Measurements from ENCODE around the gene CTBP1.

Gene CTBP1

DNA sequence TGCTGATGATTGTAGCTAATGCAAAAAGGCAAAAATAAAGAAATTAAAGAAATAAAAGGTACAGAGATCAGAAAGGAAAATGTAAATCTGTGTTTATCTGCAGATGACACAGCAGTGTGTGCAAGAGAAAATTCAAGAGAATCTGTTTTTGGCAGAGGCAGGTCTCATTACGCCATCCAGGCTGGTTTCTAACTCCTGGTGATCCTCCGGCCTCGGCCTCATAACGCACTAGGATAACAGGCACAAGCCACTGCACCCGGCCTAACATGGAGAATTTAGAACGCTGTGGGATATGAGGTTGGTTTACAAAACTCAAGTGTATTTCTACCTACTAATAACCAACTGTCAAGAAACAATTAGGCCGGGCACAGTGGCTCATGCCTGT is 29.4 kb downstream of the CTBP1 start:
- Histone ChIP-seq H3K4me1 (ENCODE audit: control insufficient read depth in 5 of 5, insufficient read depth in 5 of 5, low read length in 5 of 5) (peaks cover 0 to 42% (median 24%) of the 10 kb centered on the region in 5 donors), H3K36me3 (ENCODE audit: control insufficient read depth in 5 of 5, insufficient read depth in 5 of 5, low read length in 5 of 5) (peaks cover 0 to 72% (median 56%) of the 10 kb centered on the region in 5 donors), H3K27ac (ENCODE audit: low read depth, low read length) (peak overlapping the region; percentile 40), H3K4me3 (ENCODE audit: low read depth in 1 of 5, low read length in 5 of 5) (no peak overlapping the region), H3K9me3 (ENCODE audit: control insufficient read depth in 5 of 5, low read length in 5 of 5) (no peaks in the 10 kb centered on the region), H3K9ac (ENCODE audit: low read length in 5 of 5) (no peak overlapping the region), H3K27me3 (ENCODE audit: control insufficient read depth in 5 of 5, insufficient read depth in 4 of 5, low read length in 5 of 5) (no peaks in the 10 kb centered on the region)

DNA sequence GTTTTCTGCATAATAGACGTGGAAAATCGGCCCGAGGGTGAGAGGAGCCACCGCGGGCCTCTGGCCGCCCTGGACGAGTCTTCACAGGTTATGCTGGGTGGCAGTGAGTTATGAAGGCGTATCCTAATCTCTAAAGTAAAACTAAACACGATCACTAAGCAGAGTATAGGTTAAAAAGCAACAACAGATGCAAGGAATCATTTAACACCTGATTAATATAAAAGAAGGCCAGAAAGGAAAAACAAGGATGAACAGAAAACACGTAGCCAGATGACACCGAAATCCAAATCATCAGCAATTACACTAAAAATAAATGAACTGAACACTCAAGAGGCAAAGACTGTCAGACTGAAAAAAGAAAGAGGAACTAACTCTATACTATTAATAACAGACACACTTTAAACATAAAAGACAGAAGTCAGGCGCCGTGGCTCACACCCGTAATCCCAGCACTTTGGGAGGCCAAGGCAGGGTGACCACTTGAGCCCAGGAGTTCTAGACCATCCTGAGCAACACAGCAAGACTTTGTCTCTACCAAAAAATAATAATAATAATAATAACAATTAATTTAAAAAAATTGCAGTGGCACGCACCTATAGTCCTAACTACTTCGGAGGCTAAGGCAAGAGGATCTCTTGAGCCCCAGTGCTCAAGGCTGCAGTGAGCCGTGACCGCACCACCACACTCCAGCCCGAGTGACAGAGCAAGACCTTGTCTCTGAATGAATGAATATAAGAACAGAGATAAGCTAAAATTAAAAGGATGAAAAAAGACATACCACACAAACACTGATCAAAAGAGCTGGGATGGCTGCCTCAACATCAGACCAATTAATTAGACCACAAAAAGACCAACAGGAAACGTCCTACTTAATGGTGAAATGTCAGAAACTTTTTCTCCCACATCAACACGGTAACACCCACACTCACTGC is 30.0 kb downstream of the CTBP1 start:
- no peak overlapping the region for H3K9ac ChIP-seq (ENCODE audit: low read length in 5 of 5)
- peak overlapping the region; percentile 40 for H3K27ac ChIP-seq (ENCODE audit: low read depth, low read length)
- H3K36me3 ChIP-seq (ENCODE audit: control insufficient read depth in 5 of 5, insufficient read depth in 5 of 5, low read length in 5 of 5) = peaks cover 0 to 72% (median 56%) of the 10 kb centered on the region in 5 donors
- H3K4me3 ChIP-seq (ENCODE audit: low read depth in 1 of 5, low read length in 5 of 5) = no peak overlapping the region
- H3K9me3 ChIP-seq (ENCODE audit: control insufficient read depth in 5 of 5, low read length in 5 of 5) = no peaks in the 10 kb centered on the region
- peaks cover 0 to 44% (median 24%) of the 10 kb centered on the region in 5 donors for H3K4me1 ChIP-seq (ENCODE audit: control insufficient read depth in 5 of 5, insufficient read depth in 5 of 5, low read length in 5 of 5)
- no peaks in the 10 kb centered on the region for H3K27me3 ChIP-seq (ENCODE audit: control insufficient read depth in 5 of 5, insufficient read depth in 4 of 5, low read length in 5 of 5)

DNA sequence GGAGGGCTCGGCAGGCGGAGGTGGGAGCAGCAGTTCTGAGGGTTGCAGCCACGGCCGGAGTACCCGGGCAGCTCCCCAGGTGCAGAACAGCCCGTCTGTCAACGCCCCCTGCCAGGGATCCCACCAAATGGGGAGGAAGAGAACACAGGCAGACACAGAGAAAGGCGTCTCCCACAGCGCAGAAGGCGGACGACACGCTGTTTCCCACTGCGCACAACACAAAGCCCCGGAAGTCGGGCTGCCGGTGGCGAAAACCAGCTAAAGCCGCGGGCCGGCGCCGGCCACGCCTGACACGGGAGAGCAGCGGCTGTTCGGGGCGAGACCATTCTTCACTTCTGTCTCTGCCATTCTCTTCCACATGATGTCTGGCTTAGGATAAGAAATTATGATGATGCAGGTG is 31.6 kb downstream of the CTBP1 start:
- no peak overlapping the region for H3K27ac ChIP-seq (ENCODE audit: low read depth, low read length)

DNA sequence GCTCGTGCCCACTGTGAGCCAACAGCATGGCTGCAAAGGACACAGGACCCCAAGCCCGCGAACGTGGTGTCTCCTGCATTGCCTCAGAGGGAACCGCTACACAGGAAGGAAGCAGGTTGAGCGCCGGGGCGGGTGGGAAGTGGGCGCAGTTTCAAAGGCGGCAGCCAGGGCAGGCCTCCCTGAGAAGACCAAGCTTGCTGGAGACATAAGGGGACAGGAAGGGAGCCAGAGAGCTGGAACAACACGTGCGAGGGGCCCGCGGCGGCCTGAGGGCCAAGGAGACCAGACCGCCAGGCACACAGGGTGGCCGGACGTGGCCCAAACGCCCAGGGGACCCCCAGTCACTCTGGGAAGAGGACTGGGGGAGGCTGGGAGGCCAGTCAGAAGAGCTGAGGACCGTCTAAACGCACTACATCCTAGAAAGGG is 32.0 kb downstream of the CTBP1 start:
- no peaks in the 10 kb centered on the region for H3K9me3 ChIP-seq (ENCODE audit: control insufficient read depth in 5 of 5, low read length in 5 of 5)
- H3K9ac ChIP-seq (ENCODE audit: low read length in 5 of 5) = no peak overlapping the region
- H3K4me3 ChIP-seq (ENCODE audit: low read depth in 1 of 5, low read length in 5 of 5) = no peak overlapping the region
- H3K27me3 ChIP-seq (ENCODE audit: control insufficient read depth in 5 of 5, insufficient read depth in 4 of 5, low read length in 5 of 5) = no peaks in the 10 kb centered on the region
- no peak overlapping the region for H3K27ac ChIP-seq (ENCODE audit: low read depth, low read length)
- peaks cover 0 to 76% (median 64%) of the 10 kb centered on the region in 5 donors for H3K36me3 ChIP-seq (ENCODE audit: control insufficient read depth in 5 of 5, insufficient read depth in 5 of 5, low read length in 5 of 5)
- peaks cover 0 to 44% (median 25%) of the 10 kb centered on the region in 5 donors for H3K4me1 ChIP-seq (ENCODE audit: control insufficient read depth in 5 of 5, insufficient read depth in 5 of 5, low read length in 5 of 5)

More for the DNA sequence above, 31.6 kb downstream of the CTBP1 start:
- Histone ChIP-seq H3K9me3 (ENCODE audit: control insufficient read depth in 5 of 5, low read length in 5 of 5) (no peaks in the 10 kb centered on the region), H3K36me3 (ENCODE audit: control insufficient read depth in 5 of 5, insufficient read depth in 5 of 5, low read length in 5 of 5) (peaks cover 0 to 74% (median 61%) of the 10 kb centered on the region in 5 donors), H3K9ac (ENCODE audit: low read length in 5 of 5) (no peak overlapping the region), H3K4me1 (ENCODE audit: control insufficient read depth in 5 of 5, insufficient read depth in 5 of 5, low read length in 5 of 5) (peaks cover 0 to 43% (median 24%) of the 10 kb centered on the region in 5 donors), H3K27me3 (ENCODE audit: control insufficient read depth in 5 of 5, insufficient read depth in 4 of 5, low read length in 5 of 5) (no peaks in the 10 kb centered on the region), H3K4me3 (ENCODE audit: low read depth in 1 of 5, low read length in 5 of 5) (no peak overlapping the region)

DNA sequence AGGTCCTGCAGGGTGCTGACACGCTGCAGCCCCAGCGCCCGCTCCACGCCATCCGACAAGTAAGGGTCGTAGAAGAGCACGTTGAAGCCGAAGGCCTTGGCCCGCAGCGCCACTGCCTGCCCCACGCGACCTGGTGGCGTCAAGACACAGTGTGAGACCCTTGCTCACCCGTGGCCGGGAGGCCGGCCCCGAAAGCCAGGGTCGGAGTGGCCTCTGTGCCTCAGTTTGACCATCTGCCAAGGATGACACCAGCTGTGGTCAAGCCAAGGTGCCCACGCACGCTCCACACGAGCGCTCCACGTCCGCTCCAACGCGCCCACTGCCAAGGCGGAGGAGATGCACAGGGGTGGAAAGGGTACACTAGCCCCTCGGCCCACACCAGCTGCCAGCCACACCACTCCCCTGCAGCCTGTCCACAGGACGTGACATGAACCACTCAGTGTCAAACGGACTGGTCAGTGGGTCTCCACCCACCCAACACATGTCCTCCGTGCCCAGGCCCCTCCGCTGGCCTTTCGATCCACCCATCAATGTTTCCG is 32.8 kb downstream of the CTBP1 start:
- Histone ChIP-seq H3K27me3 (ENCODE audit: control insufficient read depth in 5 of 5, insufficient read depth in 4 of 5, low read length in 5 of 5) (no peaks in the 10 kb centered on the region), H3K4me1 (ENCODE audit: control insufficient read depth in 5 of 5, insufficient read depth in 5 of 5, low read length in 5 of 5) (peaks cover 0 to 49% (median 31%) of the 10 kb centered on the region in 5 donors), H3K36me3 (ENCODE audit: control insufficient read depth in 5 of 5, insufficient read depth in 5 of 5, low read length in 5 of 5) (peaks cover 0 to 74% (median 61%) of the 10 kb centered on the region in 5 donors), H3K9ac (ENCODE audit: low read length in 5 of 5) (no peak overlapping the region), H3K27ac (ENCODE audit: low read depth, low read length) (no peak overlapping the region), H3K4me3 (ENCODE audit: low read depth in 1 of 5, low read length in 5 of 5) (no peak overlapping the region), H3K9me3 (ENCODE audit: control insufficient read depth in 5 of 5, low read length in 5 of 5) (no peaks in the 10 kb centered on the region)

DNA sequence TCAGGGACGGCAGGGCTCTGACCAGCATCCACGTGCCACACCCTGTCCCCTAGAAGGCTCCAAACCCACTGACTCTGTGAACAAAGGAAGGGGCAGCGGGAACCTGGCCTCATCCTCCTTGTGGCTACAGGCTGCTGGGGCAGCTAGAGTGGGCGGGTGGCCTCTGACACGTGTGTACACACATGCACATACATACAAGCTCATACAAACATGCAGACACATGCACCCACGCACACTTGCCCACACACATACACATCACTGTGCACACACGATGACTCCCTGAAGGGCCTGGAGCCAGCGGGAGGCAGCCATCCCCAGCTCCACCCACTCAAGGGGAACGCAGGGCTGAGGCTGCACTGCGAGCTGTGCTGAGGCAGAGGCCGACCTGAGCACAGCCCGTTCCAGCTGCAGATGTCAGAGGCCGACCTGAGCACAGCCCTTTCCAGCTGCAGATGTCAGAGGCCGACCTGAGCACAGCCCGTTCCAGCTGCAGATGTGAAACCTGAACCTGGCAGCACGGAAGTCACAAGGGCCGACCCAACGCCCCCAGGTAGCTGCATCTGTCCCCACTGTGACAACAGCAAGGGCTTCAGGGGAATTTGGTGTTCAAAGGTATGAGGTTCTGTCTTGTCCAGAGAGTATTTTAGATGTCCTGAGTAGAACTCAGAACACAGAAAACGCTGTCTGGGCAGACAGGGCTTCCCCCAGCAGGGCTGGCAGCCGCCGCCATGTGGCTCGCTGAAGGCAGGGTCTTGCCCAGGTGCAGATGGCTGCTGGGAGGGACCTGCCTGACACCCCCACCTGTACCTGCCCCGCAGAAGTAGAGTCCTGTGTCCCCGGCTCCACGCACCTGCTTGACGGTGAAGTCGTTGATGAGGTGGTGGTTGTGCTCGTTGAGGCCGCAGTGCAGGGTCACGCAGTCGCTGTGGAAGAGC is 33.5 kb downstream of the CTBP1 start:
- Histone ChIP-seq H3K9me3 (ENCODE audit: control insufficient read depth in 5 of 5, low read length in 5 of 5) (no peaks in the 10 kb centered on the region), H3K36me3 (ENCODE audit: control insufficient read depth in 5 of 5, insufficient read depth in 5 of 5, low read length in 5 of 5) (peaks cover 0 to 74% (median 60%) of the 10 kb centered on the region in 5 donors), H3K4me3 (ENCODE audit: low read depth in 1 of 5, low read length in 5 of 5) (no peak overlapping the region), H3K4me1 (ENCODE audit: control insufficient read depth in 5 of 5, insufficient read depth in 5 of 5, low read length in 5 of 5) (peaks cover 0 to 56% (median 38%) of the 10 kb centered on the region in 5 donors), H3K27me3 (ENCODE audit: control insufficient read depth in 5 of 5, insufficient read depth in 4 of 5, low read length in 5 of 5) (no peaks in the 10 kb centered on the region), H3K27ac (ENCODE audit: low read depth, low read length) (no peak overlapping the region), H3K9ac (ENCODE audit: low read length in 5 of 5) (no peak overlapping the region)

DNA sequence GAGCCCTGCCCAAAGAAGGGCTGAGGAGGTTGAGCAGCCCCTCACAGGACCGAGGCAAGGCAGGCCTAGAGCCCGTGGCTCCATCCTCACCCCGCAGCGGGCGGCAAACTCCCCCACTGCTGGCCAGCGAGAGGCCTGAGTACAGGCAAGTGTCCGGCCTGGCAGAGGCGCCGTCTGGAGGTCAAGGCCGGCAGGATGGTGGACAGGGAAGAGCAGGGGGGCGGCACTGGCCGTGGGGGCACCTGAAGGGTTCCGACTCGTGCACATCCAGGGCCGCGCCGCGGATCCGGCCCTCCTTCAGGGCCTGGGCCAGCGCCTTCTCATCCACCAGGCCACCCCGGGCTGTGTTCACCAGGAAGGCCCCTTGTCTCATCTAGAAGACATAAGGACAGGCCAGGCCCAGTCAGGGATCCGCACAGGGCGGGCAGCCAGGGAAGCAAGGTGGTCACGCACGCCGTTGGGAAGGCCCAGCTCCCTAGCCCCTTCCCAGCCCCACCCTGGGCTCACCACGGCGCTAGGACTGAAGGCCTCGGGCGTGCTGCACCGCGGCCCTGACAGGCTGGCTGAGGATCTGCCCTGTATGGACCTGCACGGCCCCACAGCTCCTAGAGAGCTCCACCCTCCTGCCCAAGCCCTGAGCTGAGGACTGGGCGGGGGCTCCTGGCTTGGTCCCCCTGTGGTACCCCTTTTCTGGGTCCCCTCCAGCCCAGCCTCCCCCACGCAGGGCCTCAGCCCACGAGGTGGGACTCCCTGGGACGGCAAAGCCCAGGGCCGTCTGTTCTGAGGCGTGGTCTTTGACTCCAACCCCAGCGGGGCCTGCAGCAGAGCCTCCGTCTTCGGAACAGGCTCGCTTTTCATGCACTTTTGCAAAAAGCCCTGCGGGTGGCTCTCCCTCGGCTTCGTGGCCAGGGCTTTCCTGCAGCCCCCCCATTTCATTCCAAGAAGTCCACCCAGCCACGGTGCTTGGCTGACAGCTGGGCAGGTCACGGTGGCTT is 34.5 kb downstream of the CTBP1 start:
- Histone ChIP-seq H3K27ac (ENCODE audit: low read depth, low read length) (no peak overlapping the region), H3K36me3 (ENCODE audit: control insufficient read depth in 5 of 5, insufficient read depth in 5 of 5, low read length in 5 of 5) (peaks cover 0 to 75% (median 59%) of the 10 kb centered on the region in 5 donors), H3K4me1 (ENCODE audit: control insufficient read depth in 5 of 5, insufficient read depth in 5 of 5, low read length in 5 of 5) (peaks cover 3 to 63% (median 45%) of the 10 kb centered on the region in 5 donors), H3K4me3 (ENCODE audit: low read depth in 1 of 5, low read length in 5 of 5) (no peak overlapping the region), H3K9ac (ENCODE audit: low read length in 5 of 5) (no peak overlapping the region), H3K9me3 (ENCODE audit: control insufficient read depth in 5 of 5, low read length in 5 of 5) (no peaks in the 10 kb centered on the region), H3K27me3 (ENCODE audit: control insufficient read depth in 5 of 5, insufficient read depth in 4 of 5, low read length in 5 of 5) (no peaks in the 10 kb centered on the region)

DNA sequence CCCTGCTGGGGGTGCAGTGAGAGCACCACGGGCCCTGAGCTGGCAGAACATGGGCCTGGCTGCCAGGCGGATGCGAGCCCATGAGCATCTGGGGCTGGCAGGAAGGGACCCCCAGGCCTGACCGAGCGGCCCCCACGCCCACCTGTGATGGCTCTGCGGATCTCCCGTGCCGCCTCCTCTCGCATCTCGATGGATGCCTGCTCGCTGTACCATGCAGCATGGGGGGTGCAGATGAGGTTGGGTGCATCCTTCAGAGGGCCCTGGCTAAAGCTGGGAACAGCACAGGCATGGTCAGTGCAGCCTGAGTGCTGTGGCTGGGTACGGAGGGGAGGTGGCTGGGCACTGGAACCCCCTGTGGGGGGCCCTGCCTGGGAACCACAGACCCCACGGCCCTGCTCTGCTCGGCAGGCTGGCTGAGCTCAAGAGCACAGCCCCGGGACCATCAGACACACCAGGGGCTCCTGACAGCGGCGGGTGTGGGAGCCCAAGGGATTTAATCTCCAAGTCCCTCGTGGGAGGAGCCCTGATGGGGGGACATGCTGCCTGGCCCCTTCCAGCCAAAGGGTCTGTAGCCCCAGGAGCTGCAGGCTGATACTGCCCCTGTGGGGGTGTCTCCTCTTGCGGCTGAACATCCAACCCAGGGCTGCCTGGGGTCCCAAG is 35.5 kb downstream of the CTBP1 start:
- Histone ChIP-seq H3K27me3 (ENCODE audit: control insufficient read depth in 5 of 5, insufficient read depth in 4 of 5, low read length in 5 of 5) (no peaks in the 10 kb centered on the region), H3K9me3 (ENCODE audit: control insufficient read depth in 5 of 5, low read length in 5 of 5) (no peaks in the 10 kb centered on the region), H3K27ac (ENCODE audit: low read depth, low read length) (no peak overlapping the region), H3K9ac (ENCODE audit: low read length in 5 of 5) (no peak overlapping the region), H3K36me3 (ENCODE audit: control insufficient read depth in 5 of 5, insufficient read depth in 5 of 5, low read length in 5 of 5) (peaks cover 0 to 73% (median 59%) of the 10 kb centered on the region in 5 donors), H3K4me1 (ENCODE audit: control insufficient read depth in 5 of 5, insufficient read depth in 5 of 5, low read length in 5 of 5) (peaks cover 6 to 67% (median 52%) of the 10 kb centered on the region in 5 donors), H3K4me3 (ENCODE audit: low read depth in 1 of 5, low read length in 5 of 5) (no peak overlapping the region)

All from subcutaneous abdominal adipose tissue (tissue), 5 donors.